ENCODE results near the gene PLCB3. TPM values are rescaled to one million over a fixed set of nuclear protein-coding genes. Genes with fewer than 3 reads are reported as not detected.

The PLCB3 gene
- total RNA-seq, 1 experiment from 2014 or later: 80.2 TPM

- no peaks in the 10 kb centered on the region for H3K9me3 ChIP-seq (ENCODE audit: control insufficient read depth, low read depth, low read length)
- H3K18ac ChIP-seq (ENCODE audit: insufficient read length, low read depth, low read length): no peak overlapping the region
- no peak overlapping the region for H2BK120ac ChIP-seq (ENCODE audit: low read depth, low read length, poor library complexity, severe bottlenecking)
- peak overlapping the region; percentile 24; the same call in 1 of the 2 replicates for H3K14ac ChIP-seq (ENCODE audit: insufficient read depth, low read length)
- H3K27me3 Mint-ChIP-seq (ENCODE audit: low read depth): no peaks in the 10 kb centered on the region
- no peak overlapping the region for H2BK20ac ChIP-seq (ENCODE audit: low read depth, low read length, poor library complexity, severe bottlenecking)
- no peak overlapping the region for H4K5ac ChIP-seq (ENCODE audit: insufficient read length, low read depth, low read length)
- H4K91ac ChIP-seq (ENCODE audit: insufficient read length, low read depth, low read length): no peak overlapping the region
- H3K27ac ChIP-seq (ENCODE audit: insufficient read length, low read depth, low read length): no peak overlapping the region
- H3K9me3 Mint-ChIP-seq: no peaks in the 10 kb centered on the region
- H2AFZ ChIP-seq (ENCODE audit: low read length): no peak overlapping the region
- no CpG with 5 or more reads among the region's 23 CpGs for WGBS (ENCODE audit: extremely low coverage, insufficient read length, low lambda C conversion rate)
- H2AK5ac ChIP-seq (ENCODE audit: insufficient read length, low read length): no peak overlapping the region
- peak; percentile 36; the same call in 2 of the 3 replicates for TF ChIP-seq CTCF (conservative IDR thresholded peaks at IDR 0.05)
- H3K9ac ChIP-seq (ENCODE audit: extremely low read depth, insufficient read length, low read length): peak overlapping the region; percentile 33
- H3K4me1 Mint-ChIP-seq: peaks cover 34 to 44% of the 10 kb centered on the region in 2 experiments
- H4K8ac ChIP-seq (replicated peaks; ENCODE audit: insufficient read length, low read depth, low read length): no peak overlapping the region
- H3K4me2 ChIP-seq (ENCODE audit: insufficient read depth, insufficient read length, low read length): peak overlapping the region; percentile 76
- peaks cover 16% of the 10 kb centered on the region for H3K23me2 ChIP-seq (ENCODE audit: insufficient read length, low read depth, low read length, poor library complexity, severe bottlenecking)
- peaks cover 3% of the 10 kb centered on the region for H3K79me1 ChIP-seq (ENCODE audit: insufficient read depth, low read depth, low read length, poor library complexity, severe bottlenecking)
- no peak overlapping the region for H3K4ac ChIP-seq (ENCODE audit: low read depth, low read length)
- H2BK5ac ChIP-seq (ENCODE audit: insufficient read length, low read length): no peak overlapping the region
- H3T11ph ChIP-seq (ENCODE audit: low read length): no peak overlapping the region
- H2BK12ac ChIP-seq (ENCODE audit: insufficient read length, low read depth, low read length): no peak overlapping the region
- peaks cover 9% of the 10 kb centered on the region; the same call in 1 of the 2 replicates for H3K4me1 ChIP-seq (ENCODE audit: insufficient read depth, low read length)
- no peak for DNase-seq
- no peak overlapping the region for H2BK15ac ChIP-seq (ENCODE audit: low read depth, low read length)
- no peaks in the 10 kb centered on the region for H3K27me3 ChIP-seq (ENCODE audit: insufficient read depth, low read length)
- H3K23ac ChIP-seq (ENCODE audit: insufficient read length, low read depth, low read length): no peak overlapping the region
- peak overlapping the region; percentile 85 to 98 for H3K4me3 Mint-ChIP-seq
- peak overlapping the region in 2 of 3 experiments; percentile 88 to 95; a peak in 3 of 7 replicates for H3K27ac Mint-ChIP-seq
- no peaks in the 10 kb centered on the region; the same call in 1 of the 2 replicates for H3K79me2 ChIP-seq (ENCODE audit: insufficient read depth, low read length)
- no peaks in the 10 kb centered on the region for H4K20me1 ChIP-seq (ENCODE audit: control insufficient read depth, insufficient read depth, insufficient read length)
- H3K36me3 Mint-ChIP-seq (ENCODE audit: insufficient read depth in 1 of 3, low read depth in 3 of 3): peaks cover 13 to 31% (median 25%) of the 10 kb centered on the region in 3 experiments; a peak in 6 of 7 replicates
- no peak overlapping the region for H3K56ac ChIP-seq (ENCODE audit: insufficient read length, low read depth, low read length)
Observed at GRCh38 chr11:64252003-64252872, 908 bp downstream of the PLCB3 start.

Data from H9 (cell line).